Body of pancreas (tissue), 4 donors: Measurements from ENCODE around the gene OTOG. TPM values are rescaled to one million over a fixed set of nuclear protein-coding genes. Genes with fewer than 3 reads are reported as not detected.
"Not testable (repeated sequence)": the region's sequence is repeated elsewhere in the genome, so short reads cannot be mapped to it uniquely, and the experiment has no call there.

Source experiments
- ATAC-seq: fragments of 150-250 bp; one replicate; pipeline ENCODE4 v1.9.1; 2016
- DNase-seq, 4 donors: peaks; one replicate each; pipeline ENCODE4 v3.0.0-alpha.2; 2019
- H3K27ac ChIP-seq, 4 donors: fragments of 200-600 bp; sonication (generic); 1 replicate in 3 of 4; 2 replicates in 1 of 4; pipeline versions ENCODE4 v1.5.1 to v1.6.1; 2016 to 2019; ENCODE audit warnings: mild to moderate bottlenecking in 1 of 4, mixed read lengths in 1 of 4, moderate library complexity in 1 of 4
- H3K27me3 ChIP-seq, 2 donors: fragments of 200-600 bp; sonication (generic); one replicate each; pipeline ENCODE4 v1.6.0; 2016; ENCODE audit warnings: mild to moderate bottlenecking in 1 of 2
- H3K36me3 ChIP-seq, 2 donors: fragments of 200-600 bp; sonication (generic); replicated peaks in 1 of 2; 2 replicates each; pipeline ENCODE4 v1.5.1; 2016; ENCODE audit warnings: low read depth in 2 of 2; ENCODE audit not compliant: insufficient read depth in 1 of 2
- H3K4me1 ChIP-seq: fragments of 200-600 bp; sonication (generic); one replicate; pipeline ENCODE4 v1.6.0; 2016
- H3K4me3 ChIP-seq, 2 donors: fragments of 200-600 bp; sonication (generic); 1 replicate in 1 of 2; 2 replicates in 1 of 2; pipeline ENCODE4 v1.5.1; 2016 to 2019
- H3K9me3 ChIP-seq, 3 donors: fragments of 200-600 bp; sonication (generic); 1 replicate in 2 of 3; 2 replicates in 1 of 3; pipeline ENCODE4 v1.5.1; 2016
- POLR2A ChIP-seq, 3 donors: fragments of 450-650 bp; IDR thresholded peaks; one replicate each; pipeline ENCODE4 v1.6.1; 2016; ENCODE audit warnings: antibody characterized with exemption in 3 of 3, mild to moderate bottlenecking in 2 of 3
- WGBS, 2 donors: methylation state at CpG; one replicate each; pipeline ENCODE4 v1.1.5; 2017; 5-methylcytosine and 5-hydroxymethylcytosine counted together
- intact Hi-C: fragments of 100-400 bp; cut with DNase I; formaldehyde crosslinking; loops from one replicate; pipeline ENCODE4 v1.15.1; 2023
- total RNA-seq, 2 donors: library from RNA; depleted of rRNA; stranded (reverse); fragments of >200 nt; gene quantifications; one replicate each; pipeline ENCODE4 v1.1.0, GENCODE V29; 2016
- TF ChIP-seq, protein P1 (sequence below), 7 experiments: fragments of 450-650 bp in 4 of 7; fragments of 200-600 bp in 3 of 7; sonication (generic) in 3 of 7; IDR thresholded peaks; one replicate each; pipeline ENCODE4 v1.5.1; 2016 to 2019; ENCODE audit warnings: antibody characterized with exemption in 7 of 7

Gene OTOG
- total RNA-seq, 2 donors from 2014 or later, result not detected

DNA sequence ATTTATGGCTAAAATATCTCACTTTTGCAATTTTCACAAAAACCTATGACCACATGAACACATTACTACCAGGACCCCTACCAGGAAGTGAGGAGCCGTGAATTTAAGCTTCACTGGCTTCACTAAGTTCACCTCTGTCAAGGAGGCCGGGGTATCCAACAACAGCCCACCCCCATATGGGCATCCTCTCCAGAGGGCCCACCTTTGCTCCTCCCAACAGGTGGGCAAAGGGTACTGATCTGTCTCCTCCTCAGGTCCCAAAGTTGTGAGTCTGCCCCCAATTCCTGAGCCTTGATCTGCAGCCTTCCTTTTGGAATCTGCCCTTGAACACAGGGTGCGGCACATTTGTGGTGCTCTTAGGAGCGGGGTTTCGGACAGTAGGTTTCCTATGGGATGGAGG, 66.9 kb downstream of the OTOG start:
- intact Hi-C loops, result no loop called here
- WGBS, 2 donors, result 82 to 86% methylated on average over 5 of the region's 5 CpGs
- DNase-seq, result no peak
- Histone ChIP-seq H3K4me1 (no peaks in the 10 kb centered on the region), H3K4me3 (no peak overlapping the region), H3K27ac (no peak overlapping the region), H3K27me3 (no peaks in the 10 kb centered on the region), H3K36me3 (no peaks in the 10 kb centered on the region), H3K9me3 (peaks cover 0 to 4% (median 0%) of the 10 kb centered on the region in 3 donors)
- ATAC-seq, result no peak
- no peak for TF ChIP-seq POLR2A (IDR thresholded peaks at IDR 0.05)
- TF ChIP-seq, protein P1, sequence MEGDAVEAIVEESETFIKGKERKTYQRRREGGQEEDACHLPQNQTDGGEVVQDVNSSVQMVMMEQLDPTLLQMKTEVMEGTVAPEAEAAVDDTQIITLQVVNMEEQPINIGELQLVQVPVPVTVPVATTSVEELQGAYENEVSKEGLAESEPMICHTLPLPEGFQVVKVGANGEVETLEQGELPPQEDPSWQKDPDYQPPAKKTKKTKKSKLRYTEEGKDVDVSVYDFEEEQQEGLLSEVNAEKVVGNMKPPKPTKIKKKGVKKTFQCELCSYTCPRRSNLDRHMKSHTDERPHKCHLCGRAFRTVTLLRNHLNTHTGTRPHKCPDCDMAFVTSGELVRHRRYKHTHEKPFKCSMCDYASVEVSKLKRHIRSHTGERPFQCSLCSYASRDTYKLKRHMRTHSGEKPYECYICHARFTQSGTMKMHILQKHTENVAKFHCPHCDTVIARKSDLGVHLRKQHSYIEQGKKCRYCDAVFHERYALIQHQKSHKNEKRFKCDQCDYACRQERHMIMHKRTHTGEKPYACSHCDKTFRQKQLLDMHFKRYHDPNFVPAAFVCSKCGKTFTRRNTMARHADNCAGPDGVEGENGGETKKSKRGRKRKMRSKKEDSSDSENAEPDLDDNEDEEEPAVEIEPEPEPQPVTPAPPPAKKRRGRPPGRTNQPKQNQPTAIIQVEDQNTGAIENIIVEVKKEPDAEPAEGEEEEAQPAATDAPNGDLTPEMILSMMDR (IDR thresholded peaks at IDR 0.05), result no peak

DNA sequence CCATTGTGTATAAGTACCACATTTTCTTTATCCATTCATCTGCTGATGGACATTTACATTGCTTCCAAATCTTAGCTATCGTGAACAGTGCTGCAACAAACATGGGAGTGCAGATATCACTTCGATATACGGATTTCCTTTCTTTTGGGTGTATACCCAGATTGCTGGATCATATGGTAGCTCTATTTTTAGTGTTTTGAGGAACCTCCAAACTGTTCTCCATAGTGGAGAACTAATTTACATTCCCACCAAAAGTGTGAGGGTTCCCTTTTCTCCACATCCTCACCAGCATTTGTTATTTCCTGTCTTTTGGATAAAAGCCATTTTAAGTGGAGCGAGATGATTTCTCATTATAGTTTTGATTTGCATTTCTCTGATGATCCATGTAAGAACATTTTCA, 75.7 kb downstream of the OTOG start:
- H3K9me3 ChIP-seq, H3K36me3 ChIP-seq, H3K27ac ChIP-seq, intact Hi-C loops, ATAC-seq, H3K27me3 ChIP-seq, H3K4me1 ChIP-seq, H3K4me3 ChIP-seq, DNase-seq: not testable (repeated sequence)
- WGBS, 2 donors, result 76 to 93% methylated on average over 4 of the region's 4 CpGs

DNA sequence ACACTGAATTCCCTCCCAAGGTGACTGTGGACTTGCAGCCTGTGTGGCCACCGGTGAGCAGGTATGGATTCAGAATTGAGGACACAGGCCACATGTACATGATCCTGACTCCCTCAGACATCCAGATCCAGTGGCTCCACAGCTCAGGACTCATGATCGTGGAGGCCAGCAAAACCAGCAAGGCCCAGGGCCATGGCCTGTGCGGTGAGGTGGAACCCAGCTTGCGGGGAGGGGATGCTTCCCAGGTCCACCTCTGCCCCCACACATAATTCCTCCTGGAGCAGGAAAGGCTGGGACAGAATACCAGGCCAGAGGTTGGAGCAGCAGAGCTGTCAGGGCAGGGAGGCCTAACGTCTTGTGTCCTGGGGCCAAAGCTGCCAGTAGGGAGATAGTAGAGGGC, 82.1 kb downstream of the OTOG start:
- no peak for ATAC-seq
- intact Hi-C loops, result no loop called here

DNA sequence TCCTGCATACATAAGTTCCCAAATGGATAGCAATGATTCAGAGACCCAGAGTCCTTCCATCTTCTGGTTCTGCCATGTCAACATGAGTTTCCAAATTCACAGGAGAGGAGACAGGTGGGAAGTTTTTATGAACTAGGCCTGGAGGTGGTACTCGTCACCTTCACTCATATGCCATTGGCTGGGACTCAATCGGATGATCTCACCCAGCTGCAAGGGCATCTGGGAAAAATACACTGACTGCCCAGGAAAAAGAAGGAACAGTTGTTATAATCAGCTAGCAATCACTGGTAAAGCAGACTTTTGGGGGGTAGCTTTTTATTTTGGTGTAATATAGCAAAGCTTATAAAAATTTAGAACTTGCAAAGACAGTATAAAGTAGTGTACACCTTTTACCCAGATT, 83.9 kb downstream of the OTOG start:
- H3K27ac ChIP-seq, result no peak overlapping the region
- H3K9me3 ChIP-seq, result no peaks in the 10 kb centered on the region
- H3K4me3 ChIP-seq, result no peak overlapping the region
- intact Hi-C loops, result no loop called here
- H3K4me1 ChIP-seq, result no peaks in the 10 kb centered on the region
- TF ChIP-seq POLR2A (IDR thresholded peaks at IDR 0.05), result no peak
- TF ChIP-seq, protein P1 (IDR thresholded peaks at IDR 0.05), result no peak
- no peaks in the 10 kb centered on the region for H3K27me3 ChIP-seq
- WGBS, 2 donors, result 78% methylated on average over 2 of the region's 2 CpGs
- DNase-seq (no peak), ATAC-seq (no peak)
- H3K36me3 ChIP-seq, result no peaks in the 10 kb centered on the region

More for the DNA sequence above, 82.1 kb downstream of the OTOG start:
- Histone ChIP-seq H3K27ac (no peak overlapping the region), H3K36me3 (no peaks in the 10 kb centered on the region), H3K27me3 (no peaks in the 10 kb centered on the region), H3K4me1 (no peaks in the 10 kb centered on the region), H3K4me3 (no peak overlapping the region), H3K9me3 (no peaks in the 10 kb centered on the region)
- TF ChIP-seq, protein P1 (IDR thresholded peaks at IDR 0.05), result no peak
- TF ChIP-seq POLR2A (IDR thresholded peaks at IDR 0.05), result no peak
- WGBS, 2 donors, result 73 to 94% methylated on average over 3 to 5 of the region's 5 CpGs
- DNase-seq, result no peak

DNA sequence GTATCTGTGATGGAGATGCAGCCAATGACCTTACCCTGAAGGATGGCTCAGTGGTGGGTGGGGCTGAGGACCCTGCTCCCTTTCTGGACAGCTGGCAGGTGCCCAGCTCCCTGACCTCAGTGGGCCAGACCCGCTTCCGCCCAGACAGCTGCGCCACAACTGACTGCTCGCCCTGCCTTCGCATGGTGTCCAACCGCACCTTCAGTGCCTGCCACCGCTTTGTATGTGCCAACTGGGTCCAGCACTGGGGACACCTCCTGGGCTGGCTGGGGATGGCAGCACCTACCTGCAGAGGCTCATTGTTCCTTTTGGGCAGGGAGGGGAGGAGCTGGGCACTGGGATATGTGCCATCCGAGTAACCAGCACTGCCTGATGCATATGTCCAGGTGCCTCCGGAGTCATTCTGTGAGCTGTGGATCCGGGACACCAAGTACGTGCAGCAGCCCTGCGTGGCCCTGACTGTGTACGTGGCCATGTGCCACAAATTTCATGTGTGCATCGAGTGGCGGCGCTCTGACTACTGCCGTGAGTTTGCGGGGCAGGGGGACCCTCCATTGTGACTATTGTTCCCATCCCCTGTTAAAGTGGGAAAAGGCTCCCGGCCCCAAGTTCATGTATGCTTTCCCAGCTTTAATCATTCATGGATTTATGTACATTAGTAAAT, 84.8 kb downstream of the OTOG start:
- Histone ChIP-seq H3K36me3 (no peaks in the 10 kb centered on the region), H3K27ac (no peak overlapping the region), H3K4me3 (no peak overlapping the region), H3K4me1 (no peaks in the 10 kb centered on the region), H3K27me3 (no peaks in the 10 kb centered on the region), H3K9me3 (no peaks in the 10 kb centered on the region)
- ATAC-seq, result no peak
- 79 to 86% methylated on average over 13 to 19 of the region's 19 CpGs for WGBS, 2 donors
- intact Hi-C loops, result no loop called here
- TF ChIP-seq, protein P1 (IDR thresholded peaks at IDR 0.05), result no peak
- no peak for TF ChIP-seq POLR2A (IDR thresholded peaks at IDR 0.05)
- no peak for DNase-seq
